ENCODE measurements around the gene INSR. TPM values are rescaled to one million over a fixed set of nuclear protein-coding genes. Genes with fewer than 3 reads are reported as not detected.

Gene INSR
- total RNA-seq, 6 experiments from 2014 or later: 2.1 to 6.3 (median 2.5) TPM

- H3K27ac Mint-ChIP-seq: no peak overlapping the region
- no peak for DNase-seq
- H3K4me3 Mint-ChIP-seq: no peak overlapping the region
- H3K4me1 Mint-ChIP-seq (ENCODE audit: low read depth): no peaks in the 10 kb centered on the region
- peaks cover 14% of the 10 kb centered on the region; the same call in 1 of the 2 replicates for H3K9me3 Mint-ChIP-seq
- no peak for TF ChIP-seq CTCF (IDR thresholded peaks at IDR 0.05)
- no peaks in the 10 kb centered on the region for H3K27me3 Mint-ChIP-seq (ENCODE audit: insufficient read depth)
- H3K36me3 Mint-ChIP-seq (ENCODE audit: low read depth): peaks cover 6% of the 10 kb centered on the region
Observed at GRCh38 chr19:7145494-7145893, 148.7 kb downstream of the INSR start.

GRCh38 chr19:7142771-7143170 is 151.4 kb downstream of the INSR start:
- no peak for DNase-seq
- no peaks in the 10 kb centered on the region for H3K4me1 Mint-ChIP-seq (ENCODE audit: low read depth)
- no peak overlapping the region for H3K4me3 Mint-ChIP-seq
- TF ChIP-seq CTCF (IDR thresholded peaks at IDR 0.05): no peak
- H3K9me3 Mint-ChIP-seq: peaks cover 14% of the 10 kb centered on the region; the same call in 1 of the 2 replicates
- H3K27me3 Mint-ChIP-seq (ENCODE audit: insufficient read depth): no peaks in the 10 kb centered on the region
- peaks cover 10% of the 10 kb centered on the region for H3K36me3 Mint-ChIP-seq (ENCODE audit: low read depth)
- H3K27ac Mint-ChIP-seq: no peak overlapping the region

GRCh38 chr19:7140137-7140536 is 154.1 kb downstream of the INSR start:
- Mint-ChIP-seq H3K27ac (no peak overlapping the region), H3K4me1 (ENCODE audit: low read depth) (no peaks in the 10 kb centered on the region), H3K4me3 (no peak overlapping the region), H3K9me3 (peaks cover 10% of the 10 kb centered on the region), H3K27me3 (ENCODE audit: insufficient read depth) (no peaks in the 10 kb centered on the region; the same call in 1 of the 2 replicates), H3K36me3 (ENCODE audit: low read depth) (peaks cover 16% of the 10 kb centered on the region)
- no peak for DNase-seq
- no peak for TF ChIP-seq CTCF (IDR thresholded peaks at IDR 0.05)

GRCh38 chr19:7139095-7139494 is 155.1 kb downstream of the INSR start:
- peaks cover 16% of the 10 kb centered on the region for H3K36me3 Mint-ChIP-seq (ENCODE audit: low read depth)
- H3K9me3 Mint-ChIP-seq: peaks cover 10% of the 10 kb centered on the region
- no peaks in the 10 kb centered on the region; the same call in 1 of the 2 replicates for H3K27me3 Mint-ChIP-seq (ENCODE audit: insufficient read depth)

GRCh38 chr19:7138402-7138801 is 155.8 kb downstream of the INSR start:
- no peak overlapping the region for H3K4me3 Mint-ChIP-seq
- peaks cover 10% of the 10 kb centered on the region for H3K9me3 Mint-ChIP-seq
- no peaks in the 10 kb centered on the region; the same call in 1 of the 2 replicates for H3K27me3 Mint-ChIP-seq (ENCODE audit: insufficient read depth)
- TF ChIP-seq CTCF (IDR thresholded peaks at IDR 0.05): no peak
- no peak overlapping the region for H3K27ac Mint-ChIP-seq
- H3K36me3 Mint-ChIP-seq (ENCODE audit: low read depth): peaks cover 16% of the 10 kb centered on the region
- H3K4me1 Mint-ChIP-seq (ENCODE audit: low read depth): no peaks in the 10 kb centered on the region
- no peak for DNase-seq

More at GRCh38 chr19:7139095-7139494, 155.1 kb downstream of the INSR start:
- Mint-ChIP-seq H3K27ac (no peak overlapping the region), H3K4me1 (ENCODE audit: low read depth) (no peaks in the 10 kb centered on the region), H3K4me3 (no peak overlapping the region)
- DNase-seq: no peak
- TF ChIP-seq CTCF (IDR thresholded peaks at IDR 0.05): no peak

GRCh38 chr19:7137120-7137519 is 157.1 kb downstream of the INSR start:
- Mint-ChIP-seq H3K4me3 (no peak overlapping the region), H3K36me3 (ENCODE audit: low read depth) (peaks cover 16% of the 10 kb centered on the region), H3K27me3 (ENCODE audit: insufficient read depth) (no peaks in the 10 kb centered on the region; the same call in 1 of the 2 replicates), H3K9me3 (peaks cover 10% of the 10 kb centered on the region), H3K4me1 (ENCODE audit: low read depth) (no peaks in the 10 kb centered on the region), H3K27ac (no peak overlapping the region)
- no peak for TF ChIP-seq CTCF (IDR thresholded peaks at IDR 0.05)
- no peak for DNase-seq
